HG02938 (cell line): Measurements from ENCODE around the gene ZNF804A.

Experiments used
- ATAC-seq: cut with Tn5 transposase; IDR thresholded peaks from one replicate; pipeline ENCODE4 v1.9.1; 2021; ENCODE audit warnings: mild to moderate bottlenecking, moderate library complexity; ENCODE audit not compliant: unreplicated experiment

Gene ZNF804A

GRCh38 chr2:184598316-184599053 is at the start of gene ZNF804A:
ZNF804A (plus strand) TSS chr2:184598529; CDS start chr2:184598960, 431 bp downstream.
- ATAC-seq = peak; percentile 86

DNA sequence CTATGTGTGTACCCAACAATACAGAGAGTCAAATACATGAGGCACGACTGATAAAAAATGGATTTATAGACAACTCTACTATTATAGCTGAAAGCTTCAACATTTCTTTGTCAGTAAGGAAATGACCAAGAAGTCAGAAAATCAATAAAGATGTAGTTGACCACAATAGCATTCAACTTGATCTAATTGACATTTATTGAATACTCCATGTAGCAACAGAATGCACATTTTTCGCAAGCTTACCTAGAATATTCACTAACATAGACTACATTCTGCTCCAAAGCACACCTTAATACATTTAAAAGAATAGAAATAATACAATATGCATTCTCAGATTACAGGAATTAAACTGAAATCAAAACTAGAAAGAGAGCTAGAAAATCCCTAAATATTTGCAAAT is 49.2 kb upstream of the ZNF804A start:
- ATAC-seq = no peak

DNA sequence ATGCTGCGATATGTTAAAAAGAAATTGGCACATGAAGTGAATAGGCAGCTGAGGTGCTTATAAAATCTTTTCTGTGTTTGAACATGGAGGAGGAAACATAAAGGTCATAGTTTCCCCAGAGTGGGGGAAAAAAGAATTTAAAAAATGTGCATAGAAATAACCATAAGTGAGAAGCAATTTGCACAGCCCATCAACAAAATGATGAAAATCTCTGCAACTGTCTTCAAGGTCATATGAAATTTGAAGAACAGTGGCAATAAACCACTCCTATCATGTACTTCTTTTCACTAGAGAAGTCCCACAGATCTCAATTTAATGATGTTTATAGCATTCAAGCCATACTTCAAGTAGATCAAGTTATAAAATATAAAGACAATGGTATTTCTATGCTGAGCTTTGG is 46.7 kb upstream of the ZNF804A start:
- no peak for ATAC-seq

GRCh38 chr2:184554736-184555135 is 43.6 kb upstream of the ZNF804A start:
- ATAC-seq = no peak

DNA sequence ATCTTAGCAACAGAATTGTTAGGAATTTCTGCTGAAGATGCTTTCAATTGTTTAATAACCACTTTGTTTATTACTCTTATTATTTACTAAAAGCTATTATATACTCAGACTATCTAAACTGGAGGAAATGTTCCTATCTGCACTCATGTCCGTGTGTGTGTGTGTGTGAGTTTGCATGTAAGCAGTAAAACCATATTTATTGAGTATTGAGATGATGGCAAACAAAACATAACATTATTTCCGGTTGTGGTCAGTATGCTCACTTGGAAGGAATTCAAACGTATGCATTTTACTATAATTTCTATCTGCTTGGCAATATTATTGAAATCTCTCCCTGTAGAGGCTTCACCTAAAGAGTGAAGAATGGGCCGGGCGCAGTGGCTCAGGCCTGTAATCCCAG is 43.0 kb upstream of the ZNF804A start:
- ATAC-seq = no peak

DNA sequence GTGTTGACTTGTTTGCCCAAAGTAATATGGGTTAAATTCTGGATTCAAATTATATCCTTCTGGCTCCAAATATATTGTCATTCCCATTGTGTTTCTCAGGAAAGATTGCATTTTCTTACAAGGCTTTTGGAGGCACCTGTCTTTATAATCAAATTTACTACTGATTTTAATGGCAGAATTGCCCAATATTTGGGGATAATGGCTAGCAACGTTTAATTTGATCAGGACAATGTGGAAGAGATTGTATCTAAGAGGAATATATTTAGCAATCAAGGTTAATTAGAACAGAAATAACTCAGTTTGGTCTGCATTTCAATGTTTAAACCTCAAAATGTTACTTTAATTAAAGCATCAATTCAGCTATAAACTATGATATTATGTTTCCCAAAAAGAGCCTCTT is 41.7 kb upstream of the ZNF804A start:
- ATAC-seq = no peak

DNA sequence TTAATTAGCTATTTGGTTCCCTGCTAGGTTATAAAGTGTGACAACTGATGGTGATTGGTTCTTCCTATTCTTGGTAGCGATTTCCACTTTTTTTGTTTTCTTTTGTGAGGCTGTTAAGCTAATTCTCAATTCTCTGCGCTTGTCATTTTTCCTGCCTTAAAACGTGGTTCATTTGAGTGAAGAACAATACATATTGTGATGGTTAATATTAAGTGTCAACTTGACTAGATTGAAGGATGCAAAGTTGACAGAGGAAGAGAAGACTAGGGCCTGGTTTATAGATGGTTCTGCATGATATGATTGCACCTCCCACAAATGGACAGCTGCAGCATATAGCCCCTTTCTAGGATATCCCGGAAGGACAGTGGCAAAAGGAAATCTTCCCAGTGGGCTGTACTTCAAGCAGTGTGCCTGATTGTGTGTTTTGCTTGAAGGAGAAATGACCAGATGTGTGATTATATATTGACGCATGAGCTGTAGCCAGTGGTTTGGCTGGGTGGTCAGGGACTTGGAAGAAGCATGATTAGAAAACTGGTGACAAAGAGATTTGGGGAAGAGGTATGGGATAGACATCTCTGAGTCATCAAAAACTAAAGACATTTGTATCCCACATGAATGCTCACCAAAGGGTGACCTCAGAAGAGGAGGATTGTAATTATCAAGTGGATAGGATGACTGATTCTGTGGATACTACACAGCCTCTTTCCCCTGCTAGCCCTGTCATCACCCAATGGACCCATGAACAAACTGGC is 39.4 kb upstream of the ZNF804A start:
- no peak for ATAC-seq

DNA sequence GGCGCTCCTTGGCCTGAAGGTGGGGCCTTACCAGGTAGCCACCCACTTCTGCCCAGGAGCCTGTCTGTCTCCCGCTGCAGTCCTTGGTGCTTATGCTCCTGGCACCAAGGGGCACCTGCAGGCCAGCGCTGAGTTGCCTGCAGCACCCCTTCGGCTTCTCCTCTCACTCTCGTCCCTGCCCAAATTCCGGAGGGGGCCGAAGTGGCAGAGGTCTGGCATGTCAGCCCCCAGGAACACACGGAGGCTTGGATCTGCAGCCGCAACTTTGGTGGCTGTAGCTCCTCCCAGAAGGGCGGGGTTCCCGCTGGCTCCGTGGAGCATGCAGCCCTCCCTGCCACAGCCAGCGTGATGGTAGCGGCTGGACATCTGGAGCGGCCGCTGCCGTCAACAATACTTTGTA is 37.7 kb upstream of the ZNF804A start:
- ATAC-seq = no peak

DNA sequence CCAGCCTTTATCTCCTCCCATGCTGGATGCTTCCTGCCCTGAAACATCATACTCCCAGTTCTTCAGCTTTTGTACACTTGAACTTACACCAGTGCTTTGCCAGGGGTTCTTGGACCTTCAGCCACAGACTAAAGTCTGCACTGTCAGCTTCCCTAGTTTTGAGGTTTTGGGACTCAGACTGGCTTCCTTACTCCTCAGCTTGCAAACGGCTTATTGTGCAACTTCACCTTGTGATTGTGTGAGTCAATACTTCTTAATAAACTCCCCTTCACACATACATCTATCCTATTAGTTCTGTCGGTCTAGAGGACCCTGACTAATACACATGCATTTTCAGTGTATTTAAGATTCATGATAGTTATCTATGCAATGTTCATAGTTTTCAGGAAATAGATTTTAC is 35.8 kb upstream of the ZNF804A start:
- ATAC-seq = no peak

GRCh38 chr2:184564092-184564491 is 34.2 kb upstream of the ZNF804A start:
- no peak for ATAC-seq

GRCh38 chr2:184566716-184567115 is 31.6 kb upstream of the ZNF804A start:
- no peak for ATAC-seq

GRCh38 chr2:184577056-184577455 is 21.3 kb upstream of the ZNF804A start:
- ATAC-seq = no peak

DNA sequence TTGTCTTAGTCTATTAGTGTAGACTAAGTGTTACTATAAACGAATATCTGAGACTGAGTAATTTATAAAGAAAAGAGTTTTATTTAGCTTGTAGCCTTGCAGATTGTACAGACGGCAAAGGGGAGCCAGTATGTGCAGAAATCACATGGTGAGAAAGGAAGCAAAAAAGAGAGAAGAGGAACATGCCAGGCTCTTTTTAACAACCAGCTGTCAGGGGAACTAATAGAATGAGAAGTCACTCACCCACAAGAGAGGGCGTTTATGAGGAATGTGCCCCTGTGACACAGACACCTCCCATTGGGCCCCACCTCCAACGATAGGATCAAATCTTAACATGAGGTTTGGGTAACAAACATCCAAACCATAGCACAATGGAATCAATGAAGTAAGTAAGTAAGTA is 20.6 kb upstream of the ZNF804A start:
- no peak for ATAC-seq

GRCh38 chr2:184579226-184579625 is 19.1 kb upstream of the ZNF804A start:
- ATAC-seq = no peak

DNA sequence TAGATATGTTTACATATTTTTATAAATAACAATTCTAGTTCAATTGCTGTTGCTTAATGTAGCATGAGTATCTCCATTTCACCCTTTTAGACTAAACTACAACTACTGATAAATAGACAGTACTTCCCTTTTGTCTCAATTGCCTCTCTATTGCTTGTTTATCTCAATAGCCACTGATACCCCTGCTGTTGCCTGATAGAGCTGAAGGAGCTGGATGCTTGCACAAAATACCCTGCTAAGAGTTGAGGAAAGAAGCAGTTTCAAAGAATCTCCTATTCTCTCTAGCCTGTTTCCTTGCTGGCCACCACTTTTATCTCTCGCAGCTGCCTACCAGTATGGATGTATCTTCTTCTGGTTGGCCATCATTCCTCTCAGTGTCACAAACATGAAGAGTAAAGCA is 16.9 kb upstream of the ZNF804A start:
- no peak for ATAC-seq

GRCh38 chr2:184589261-184589660 is 9.1 kb upstream of the ZNF804A start:
- no peak for ATAC-seq

GRCh38 chr2:184596819-184597411 is 1.4 kb upstream of the ZNF804A start:
- ATAC-seq = peak; percentile 15

DNA sequence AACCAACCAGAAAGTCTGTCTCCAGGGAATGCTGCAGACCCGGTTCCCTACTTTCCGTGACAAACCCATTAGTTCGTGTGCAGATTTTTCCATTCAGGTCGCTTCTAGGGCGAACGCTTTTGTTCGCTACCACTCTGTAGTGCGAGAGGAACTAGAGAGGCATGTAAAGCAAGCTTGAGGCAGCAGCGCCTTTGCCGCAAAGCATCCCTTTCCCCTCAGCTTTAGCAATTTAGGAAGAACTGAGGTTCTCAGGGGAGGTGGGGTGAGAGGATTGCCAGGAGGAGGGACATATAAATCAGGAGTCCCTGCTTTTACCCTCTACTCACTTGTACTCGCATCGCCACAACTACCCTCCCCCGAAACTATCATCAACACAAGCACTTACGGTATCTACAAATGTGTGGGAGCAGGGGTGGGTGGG is 748 bp upstream of the ZNF804A start:
- peak; percentile 24 for ATAC-seq

GRCh38 chr2:184598002-184598315 is 370 bp upstream of the ZNF804A start:
- ATAC-seq = peak; percentile 6

DNA sequence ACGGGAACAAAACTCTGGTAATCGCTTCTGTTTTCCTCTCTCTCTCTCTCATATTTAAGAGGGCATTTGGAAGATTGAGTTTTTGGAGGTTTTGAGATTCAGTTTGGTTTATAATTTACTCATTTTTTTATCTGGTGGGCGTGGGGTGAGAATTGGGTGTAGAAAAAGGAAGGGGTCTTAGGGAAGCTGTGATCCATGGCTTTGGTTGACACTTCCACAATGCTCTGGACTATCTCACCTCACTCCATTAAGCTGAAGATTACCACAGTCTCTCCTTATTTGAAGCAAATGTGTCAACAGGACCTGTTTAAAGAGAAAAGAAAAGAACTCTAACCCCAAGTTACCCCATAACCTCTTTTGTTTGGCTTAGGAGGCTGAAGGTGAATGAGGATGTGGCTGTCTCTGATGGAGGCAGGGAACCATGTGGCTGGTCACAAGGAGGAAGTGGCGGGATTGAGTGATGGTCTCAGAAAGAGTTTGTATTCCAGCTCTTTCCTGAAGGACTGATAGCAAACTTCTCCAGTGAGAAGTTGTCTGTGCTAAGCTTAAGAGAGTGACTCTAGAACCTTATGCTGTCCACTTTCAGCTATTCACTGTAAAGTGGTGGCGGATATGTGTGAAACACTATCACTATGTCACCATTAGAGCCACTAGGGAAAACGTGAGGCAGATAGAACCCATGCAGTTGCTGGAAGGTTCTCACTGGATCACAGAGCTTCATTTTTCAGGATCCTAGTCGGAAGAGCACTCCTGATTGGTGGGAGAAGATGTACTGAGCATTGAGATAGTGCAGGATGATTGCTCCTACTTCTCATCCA is 934 bp downstream of the ZNF804A start:
- no peak for ATAC-seq

DNA sequence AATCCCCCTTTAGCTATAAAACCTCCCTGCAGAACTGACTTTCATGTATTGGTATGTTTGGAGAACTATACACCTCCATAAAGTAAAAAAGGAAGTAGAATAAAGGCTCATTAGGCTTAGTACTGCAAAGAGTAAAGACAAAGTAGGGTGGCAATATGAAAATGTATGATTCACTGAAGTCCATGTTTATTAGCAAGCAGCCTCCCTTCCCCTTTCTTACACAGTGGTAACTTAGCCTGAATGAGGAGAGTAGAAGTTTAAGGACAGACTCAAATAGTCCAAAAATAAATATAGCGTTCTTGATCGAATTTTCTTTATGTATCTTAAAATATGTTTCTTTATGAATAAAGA is 1.5 kb downstream of the ZNF804A start:
- no peak for ATAC-seq
